DND-41 (cell line): ENCODE results near the gene TADA2B.

ENCODE experiments used
- CTCF ChIP-seq: IDR thresholded peaks from 2 replicates; pipeline ENCODE4 v1.5.1; 2012; ENCODE audit warnings: borderline replicate concordance, low read length, moderate library complexity, mild to moderate bottlenecking; ENCODE audit not compliant: poor library complexity, severe bottlenecking; ENCODE audit errors: extremely low read depth
- EZH2 ChIP-seq: IDR thresholded peaks from 3 replicates; pipeline ENCODE4 v1.6.1; 2012; ENCODE audit warnings: borderline replicate concordance, low read depth, mild to moderate bottlenecking, moderate library complexity, low read length, inconsistent platforms; ENCODE audit not compliant: severe bottlenecking

- TF ChIP-seq CTCF (no peak), EZH2 (no peak)
These were observed 12.8 kb downstream of the TADA2B start for GRCh38 chr4:7055990-7056325.
